Midbrain (tissue), 1 donor: ENCODE data around the gene HNRNPH3.

Experiments
- DNase-seq: peaks from one replicate; lab custom pipeline; 2025; lab: John Stamatoyannopoulos, UW

Gene HNRNPH3

DNA sequence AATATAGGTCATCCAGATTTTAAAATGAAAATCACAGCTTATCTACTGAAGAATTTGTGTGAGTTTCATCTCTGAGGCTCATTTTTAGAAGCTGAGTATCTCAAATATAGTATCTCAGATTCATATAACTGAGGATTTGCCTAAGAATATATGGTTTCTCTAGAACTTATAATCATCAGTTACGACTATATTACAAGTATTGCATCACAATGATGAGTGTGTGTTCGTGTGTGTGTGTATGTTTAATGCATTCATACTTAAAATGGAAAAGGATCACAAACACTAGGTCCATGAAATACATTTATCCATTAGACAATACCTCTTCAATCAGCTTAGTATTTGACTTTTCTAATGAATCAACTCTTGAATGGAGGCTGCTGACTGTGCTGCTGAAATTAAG lies 53.9 kb downstream of the HNRNPH3 start:
- no peak for DNase-seq
